Heart left ventricle (tissue), 16 donors: ENCODE data around the gene KIF13A. TPM values are rescaled to one million over a fixed set of nuclear protein-coding genes. Genes with fewer than 3 reads are reported as not detected.

Experiments used
- ATAC-seq, 4 donors: fragments of 200-7000 bp; cut with Tn5 transposase; one replicate each; pipeline ENCODE4 v1.9.1; 2020 to 2022; ENCODE audit warnings: moderate library complexity in 4 of 4, mild to moderate bottlenecking in 3 of 4, moderate number of reproducible peaks in 1 of 4
- DNase-seq, 5 donors: peaks; one replicate each; pipeline ENCODE4 v3.0.0-alpha.2; 2020
- H3K27ac ChIP-seq, 12 donors: fragments of 200-600 bp; sonication (generic) in 4 of 12; one replicate each; pipeline versions ENCODE4 v1.5.0 to v1.8.0; 2016 to 2022; ENCODE audit warnings: mild to moderate bottlenecking in 2 of 12
- H3K27me3 ChIP-seq, 9 donors: fragments of 200-600 bp; sonication (generic) in 2 of 9; one replicate each; pipeline versions ENCODE4 v1.5.1 to v1.8.0; 2016 to 2022; ENCODE audit warnings: mild to moderate bottlenecking in 3 of 9
- H3K36me3 ChIP-seq, 9 donors: fragments of 200-600 bp; sonication (generic) in 2 of 9; one replicate each; pipeline versions ENCODE4 v1.5.0 to v1.8.0; 2018 to 2022; ENCODE audit warnings: mild to moderate bottlenecking in 2 of 9
- H3K4me1 ChIP-seq, 12 donors: fragments of 200-600 bp; sonication (generic) in 4 of 12; one replicate each; pipeline versions ENCODE4 v1.5.0 to v1.8.0; 2016 to 2022; ENCODE audit warnings: mild to moderate bottlenecking in 3 of 12
- H3K4me3 ChIP-seq, 12 donors: fragments of 200-600 bp; sonication (generic) in 4 of 12; one replicate each; pipeline versions ENCODE4 v1.5.0 to v1.8.0; 2017 to 2022; ENCODE audit warnings: mild to moderate bottlenecking in 9 of 12, moderate library complexity in 4 of 12
- H3K9me3 ChIP-seq, 12 donors: fragments of 200-600 bp; sonication (generic) in 4 of 12; one replicate each; pipeline versions ENCODE4 v1.5.0 to v1.8.0; 2016 to 2022; ENCODE audit warnings: mild to moderate bottlenecking in 1 of 12
- POLR2A ChIP-seq, 2 donors: fragments of 450-650 bp; IDR thresholded peaks; one replicate each; pipeline ENCODE4 v1.6.1; 2017; ENCODE audit warnings: antibody characterized with exemption in 2 of 2, mild to moderate bottlenecking in 2 of 2, moderate library complexity in 2 of 2
- WGBS, 4 donors: extraction: QIAGEN DNeasy Blood & Tissue Kit in 2 of 4; methylation state at CpG; one replicate each; pipeline versions ENCODE4 v1.1.5 to v1.1.7; 2013 to 2018; 5-methylcytosine and 5-hydroxymethylcytosine counted together
- intact Hi-C, 10 donors: fragments of 100-400 bp; cut with DNase I; formaldehyde crosslinking; loops; one replicate each; pipeline versions ENCODE4 v1.11.1 to v1.14.2; 2022
- polyA plus RNA-seq, 2 donors: library from polyadenylated mRNA; stranded (reverse); fragments of 200-250 nt; gene quantifications; one replicate each; pipeline ENCODE4 v1.2.3, GENCODE V29; 2013
- total RNA-seq, 9 donors: library from RNA; depleted of rRNA in 2 of 9; stranded (reverse); fragments of >200 nt in 2 of 9; fragmentation: NEBNext Ultra II Directional in 3 of 9; extraction: Animal tissue kit (Norgen Biotek cat#: 25700) in 3 of 9; gene quantifications; one replicate each; pipeline versions ENCODE4 v1.1.0 to v1.2.4, GENCODE V29; 2016 to 2023
- TF ChIP-seq, protein P1 (sequence below), 12 donors: fragments of 200-600 bp; sonication (generic) in 4 of 12; IDR thresholded peaks; one replicate each; pipeline versions ENCODE4 v1.5.0 to v1.8.0; 2018 to 2022; ENCODE audit warnings: antibody characterized with exemption in 12 of 12, mild to moderate bottlenecking in 5 of 12
- donor health status: ischemic (EF 13 %, LVEDD 7.1; RV severe dilation, severe dysfunction).
- donor health status: healthy with polysubstance abuse.
- donor health status: DM: no; HTN: yes; CAD: no.
- donor health status: DM: no; HTN: no; CAD: no.
- donor health status: ischemic (EF 25% LVEDD 6.9; RV normal size, moderate dysfunction).
- donor health status: ischemic (EF 25% LVEDD 5.7; RV mildly dilated, moderate dysfunction).
- donor health status: healthy.
- donor health status: DM: yes; HTN: yes; CAD: no.
- donor health status: ischemic (EF 35%, LVEDD 5.7; RV mildly dilated, moderate dysfunction).
- donor health status: nonischemic (EF 11% LVEDD 7.7; RV severe dilation, severe dysfunction).
- donor health status: DM: yes; HTN: yes; CAD: no.
- donor health status: PGD.
- donor health status: ischemic (EF 29% LVEDD 5.4; RV normal size, mild dysfunction).
- donor health status: nonischemic (EF 23%, LVEDD 6.1; RV moderate dilation, normal function).

The KIF13A gene
- total and polyA plus RNA-seq, 11 donors: 17.1 to 148 (median 72.2) TPM

DNA sequence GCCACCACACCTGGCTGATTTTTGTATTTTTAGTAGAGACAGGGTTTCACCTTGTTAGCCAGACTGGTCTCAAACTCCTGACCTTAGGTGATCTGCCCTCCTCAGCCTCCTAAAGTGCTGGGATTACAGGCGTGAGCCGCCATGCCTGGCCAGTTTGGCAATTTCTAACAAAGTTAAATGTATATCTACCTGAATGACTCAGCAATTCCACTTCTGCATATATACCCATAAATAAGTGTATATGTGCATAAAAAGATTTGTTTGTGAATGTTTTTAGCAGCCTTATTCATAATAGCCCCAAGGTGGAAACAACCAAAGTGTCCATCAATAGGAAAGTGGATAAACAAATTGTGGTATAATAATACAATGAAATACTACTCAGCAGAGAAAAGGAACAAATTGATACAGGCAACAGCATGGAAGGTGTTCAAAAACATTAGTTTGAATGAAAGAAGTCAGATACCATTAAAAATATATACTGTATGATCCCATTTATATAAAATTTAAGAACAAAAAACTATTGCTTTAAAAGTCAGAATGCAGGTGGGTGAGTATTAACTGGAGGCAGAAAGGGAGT lies 44.3 kb upstream of the KIF13A start:
- intact Hi-C loops: no loop called here
- DNase-seq: no peak
- no peaks in the 10 kb centered on the region for H3K36me3 ChIP-seq
- no peaks in the 10 kb centered on the region for H3K4me1 ChIP-seq
- no peak for TF ChIP-seq POLR2A (IDR thresholded peaks at IDR 0.05)
- TF ChIP-seq, protein P1, sequence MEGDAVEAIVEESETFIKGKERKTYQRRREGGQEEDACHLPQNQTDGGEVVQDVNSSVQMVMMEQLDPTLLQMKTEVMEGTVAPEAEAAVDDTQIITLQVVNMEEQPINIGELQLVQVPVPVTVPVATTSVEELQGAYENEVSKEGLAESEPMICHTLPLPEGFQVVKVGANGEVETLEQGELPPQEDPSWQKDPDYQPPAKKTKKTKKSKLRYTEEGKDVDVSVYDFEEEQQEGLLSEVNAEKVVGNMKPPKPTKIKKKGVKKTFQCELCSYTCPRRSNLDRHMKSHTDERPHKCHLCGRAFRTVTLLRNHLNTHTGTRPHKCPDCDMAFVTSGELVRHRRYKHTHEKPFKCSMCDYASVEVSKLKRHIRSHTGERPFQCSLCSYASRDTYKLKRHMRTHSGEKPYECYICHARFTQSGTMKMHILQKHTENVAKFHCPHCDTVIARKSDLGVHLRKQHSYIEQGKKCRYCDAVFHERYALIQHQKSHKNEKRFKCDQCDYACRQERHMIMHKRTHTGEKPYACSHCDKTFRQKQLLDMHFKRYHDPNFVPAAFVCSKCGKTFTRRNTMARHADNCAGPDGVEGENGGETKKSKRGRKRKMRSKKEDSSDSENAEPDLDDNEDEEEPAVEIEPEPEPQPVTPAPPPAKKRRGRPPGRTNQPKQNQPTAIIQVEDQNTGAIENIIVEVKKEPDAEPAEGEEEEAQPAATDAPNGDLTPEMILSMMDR (IDR thresholded peaks at IDR 0.05): no peak
- H3K9me3 ChIP-seq: no peaks in the 10 kb centered on the region
- H3K27ac ChIP-seq: no peak overlapping the region
- ATAC-seq: no peak
- H3K27me3 ChIP-seq: no peaks in the 10 kb centered on the region
- H3K4me3 ChIP-seq: no peak overlapping the region
- WGBS, 4 donors: 95 to 100% (median 97%) methylated on average over 2 of the region's 2 CpGs

DNA sequence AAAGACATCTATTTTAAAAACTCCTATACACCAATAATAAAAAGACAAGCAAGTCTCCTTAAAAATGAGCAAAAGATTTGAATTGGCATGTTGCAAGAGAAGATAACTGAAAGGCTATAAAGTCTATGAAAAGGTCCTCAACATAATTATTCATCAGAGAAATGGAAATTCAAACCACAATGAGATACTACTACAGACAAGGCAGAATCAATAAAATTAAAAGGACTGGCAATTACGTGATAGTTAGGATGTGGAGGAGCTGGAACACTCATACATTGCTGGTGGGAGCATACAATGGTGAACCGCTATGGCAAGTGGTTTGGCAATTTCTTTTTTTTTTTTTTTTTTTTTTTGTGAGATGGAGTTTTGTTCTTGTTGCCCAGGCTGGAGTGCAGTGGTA lies 43.8 kb upstream of the KIF13A start:
- no peaks in the 10 kb centered on the region for H3K4me1 ChIP-seq
- no peak overlapping the region for H3K27ac ChIP-seq
- ATAC-seq: no peak
- 86 to 97% (median 95%) methylated on average over 2 of the region's 2 CpGs for WGBS, 4 donors
- TF ChIP-seq, protein P1 (IDR thresholded peaks at IDR 0.05): no peak
- no peak for TF ChIP-seq POLR2A (IDR thresholded peaks at IDR 0.05)
- no peak overlapping the region for H3K4me3 ChIP-seq
- intact Hi-C loops: no loop called here
- H3K27me3 ChIP-seq: no peaks in the 10 kb centered on the region
- H3K36me3 ChIP-seq: no peaks in the 10 kb centered on the region
- DNase-seq: no peak
- no peaks in the 10 kb centered on the region for H3K9me3 ChIP-seq

DNA sequence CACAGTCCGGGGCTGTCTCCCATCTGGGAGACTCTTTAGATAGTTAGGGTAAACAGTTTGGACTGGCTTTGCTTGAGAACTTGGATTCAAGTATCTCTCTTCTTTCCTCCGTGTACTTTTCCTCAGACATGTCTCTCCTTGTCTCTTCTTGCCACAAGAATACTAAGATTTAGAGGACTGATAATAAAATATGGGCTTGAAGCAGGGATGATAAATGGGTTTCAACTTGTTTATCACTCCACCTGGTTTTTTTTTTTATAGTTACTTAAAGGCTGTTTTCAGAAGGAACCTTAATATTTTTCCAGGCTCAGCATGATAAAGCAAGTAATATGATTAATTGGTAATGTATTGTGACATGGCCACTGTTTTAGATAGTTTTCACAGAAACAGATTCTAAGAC lies 40.9 kb upstream of the KIF13A start:
- intact Hi-C loops: no loop called here
- 54 to 83% (median 73%) methylated on average over 2 of the region's 2 CpGs for WGBS, 4 donors
- Histone ChIP-seq H3K4me1 (no peaks in the 10 kb centered on the region), H3K4me3 (no peak overlapping the region), H3K9me3 (no peaks in the 10 kb centered on the region), H3K36me3 (no peaks in the 10 kb centered on the region), H3K27me3 (no peaks in the 10 kb centered on the region), H3K27ac (no peak overlapping the region)
- no peak for DNase-seq
- TF ChIP-seq POLR2A (IDR thresholded peaks at IDR 0.05): no peak
- TF ChIP-seq, protein P1 (IDR thresholded peaks at IDR 0.05): no peak
- ATAC-seq: no peak

DNA sequence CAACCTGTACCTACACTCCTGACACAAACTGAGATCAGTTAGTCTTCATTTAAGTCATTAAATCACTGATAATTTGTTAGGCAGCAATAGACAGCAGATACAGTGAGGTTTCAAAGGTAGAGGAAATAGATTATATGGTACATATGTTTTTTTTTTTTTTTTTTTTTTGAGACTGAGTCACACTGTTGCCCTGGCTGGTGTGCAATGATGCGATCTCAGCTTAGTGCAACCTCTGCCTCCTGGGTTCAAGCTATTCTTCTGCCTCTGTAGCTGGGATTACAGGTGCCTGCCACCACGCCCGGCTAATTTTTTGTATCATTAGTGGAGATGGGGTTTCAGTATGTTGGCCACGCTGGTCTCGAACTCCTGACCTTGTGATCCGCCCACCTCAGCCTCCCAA lies 38.2 kb upstream of the KIF13A start:
- intact Hi-C loops: no loop called here
- TF ChIP-seq, protein P1 (IDR thresholded peaks at IDR 0.05): no peak
- TF ChIP-seq POLR2A (IDR thresholded peaks at IDR 0.05): no peak
- peaks cover 0 to 5% (median 0%) of the 10 kb centered on the region in 12 donors for H3K4me1 ChIP-seq
- H3K36me3 ChIP-seq: no peaks in the 10 kb centered on the region
- WGBS, 4 donors: 88 to 98% (median 97%) methylated on average over 6 of the region's 6 CpGs
- no peak overlapping the region for H3K4me3 ChIP-seq
- ATAC-seq (no peak), DNase-seq (no peak)
- H3K27me3 ChIP-seq: no peaks in the 10 kb centered on the region
- no peaks in the 10 kb centered on the region for H3K9me3 ChIP-seq
- H3K27ac ChIP-seq: no peak overlapping the region
